DLD1 (cell line): Measurements from ENCODE around the gene KCNQ4.

ENCODE experiments used
- in situ Hi-C: cut with HindIII; loops from 2 replicates; pipeline ENCODE4 v1.10.0; 2017; ENCODE audit warnings: low sequenced_read_pairs

The KCNQ4 gene

DNA sequence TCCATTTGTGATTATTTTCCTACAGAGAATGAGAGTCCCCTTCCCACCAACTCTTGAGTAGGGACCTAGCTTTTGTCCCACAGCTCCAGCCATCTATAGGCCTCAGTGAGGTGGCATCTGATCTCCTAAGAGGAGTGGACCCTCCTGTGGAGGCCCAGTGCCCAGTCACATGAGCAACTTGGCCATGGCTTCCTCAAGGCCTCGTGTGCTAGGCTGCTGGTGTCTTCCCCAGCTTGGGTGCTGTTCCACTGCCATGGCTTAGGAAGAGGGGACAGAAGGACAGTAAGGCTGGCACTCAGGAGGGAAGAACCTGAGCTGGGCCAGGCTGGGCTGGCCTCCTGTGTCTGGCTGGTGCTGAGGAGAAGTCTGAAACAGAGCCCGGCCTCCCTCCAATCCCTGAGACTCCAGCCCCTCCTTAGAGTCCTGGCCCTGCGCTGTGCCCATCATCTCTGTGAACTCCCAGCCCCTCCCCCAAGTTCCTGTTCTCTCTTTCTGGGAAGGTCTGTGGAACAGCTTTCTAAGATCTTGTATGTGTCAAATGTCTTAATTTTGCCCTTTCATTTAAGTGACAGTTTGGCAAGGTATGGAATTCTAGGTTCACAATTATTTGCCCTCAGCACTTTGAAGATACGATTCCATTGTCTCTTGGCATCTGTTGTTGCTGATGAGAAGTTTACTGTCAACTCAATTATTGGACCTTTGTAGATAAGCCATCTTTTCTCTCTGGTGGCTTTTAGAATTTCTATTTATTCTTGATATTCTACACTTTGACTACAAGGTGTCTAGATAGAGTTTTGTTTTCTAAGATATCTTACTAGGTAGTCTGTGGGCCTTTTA, 7.1 kb upstream of the KCNQ4 start:
- in situ Hi-C loops = no loop called here

- in situ Hi-C loops = no loop called here
Measured at GRCh38 chr1:40777224-40777970, 6.2 kb upstream of the KCNQ4 start.

- in situ Hi-C loops = no loop called here
Measured at GRCh38 chr1:40780678-40781607, 2.6 kb upstream of the KCNQ4 start.

DNA sequence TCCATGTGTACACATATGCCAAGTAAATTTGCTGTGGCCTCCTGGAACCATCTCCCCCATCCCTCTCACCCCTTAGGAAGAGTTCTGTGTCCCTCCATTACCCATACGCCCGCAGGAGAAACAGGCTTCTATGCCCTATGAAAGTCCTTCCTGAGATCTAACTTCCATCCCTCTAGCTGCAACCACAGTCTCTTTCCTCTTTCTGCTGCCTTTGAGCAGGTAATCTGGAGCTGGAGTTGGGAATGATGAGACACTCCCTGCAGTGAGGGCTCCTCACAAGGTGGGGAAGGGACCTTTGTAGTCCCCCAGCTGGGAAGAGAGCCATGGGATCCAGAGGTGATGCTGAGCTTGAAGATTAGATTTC, 2.0 kb upstream of the KCNQ4 start:
- in situ Hi-C loops = no loop called here

- in situ Hi-C loops = no loop called here
Measured at GRCh38 chr1:40782371-40782956, 1.1 kb upstream of the KCNQ4 start.

DNA sequence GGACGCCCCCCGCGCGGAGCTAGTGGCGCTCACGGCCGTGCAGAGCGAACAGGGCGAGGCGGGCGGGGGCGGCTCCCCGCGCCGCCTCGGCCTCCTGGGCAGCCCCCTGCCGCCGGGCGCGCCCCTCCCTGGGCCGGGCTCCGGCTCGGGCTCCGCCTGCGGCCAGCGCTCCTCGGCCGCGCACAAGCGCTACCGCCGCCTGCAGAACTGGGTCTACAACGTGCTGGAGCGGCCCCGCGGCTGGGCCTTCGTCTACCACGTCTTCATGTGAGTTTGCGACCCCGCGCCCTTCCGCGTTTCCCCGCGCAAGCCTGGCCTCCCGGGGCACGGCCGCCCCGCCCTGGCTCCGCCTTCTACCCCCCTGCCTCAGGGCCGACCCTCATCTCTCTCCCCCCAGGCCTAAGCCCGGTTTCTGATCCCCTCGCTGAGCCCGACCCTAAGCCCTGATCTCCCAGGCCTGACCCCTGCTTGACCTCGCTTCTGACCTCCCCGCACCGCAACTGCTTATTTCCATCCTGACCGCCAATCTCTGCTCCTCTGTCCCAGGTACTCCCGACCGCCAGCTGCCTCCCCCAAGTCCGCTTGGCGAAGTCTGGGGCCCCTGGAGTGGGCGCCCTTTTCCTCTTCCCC, 669 bp downstream of the KCNQ4 start:
- in situ Hi-C loops = no loop called here

DNA sequence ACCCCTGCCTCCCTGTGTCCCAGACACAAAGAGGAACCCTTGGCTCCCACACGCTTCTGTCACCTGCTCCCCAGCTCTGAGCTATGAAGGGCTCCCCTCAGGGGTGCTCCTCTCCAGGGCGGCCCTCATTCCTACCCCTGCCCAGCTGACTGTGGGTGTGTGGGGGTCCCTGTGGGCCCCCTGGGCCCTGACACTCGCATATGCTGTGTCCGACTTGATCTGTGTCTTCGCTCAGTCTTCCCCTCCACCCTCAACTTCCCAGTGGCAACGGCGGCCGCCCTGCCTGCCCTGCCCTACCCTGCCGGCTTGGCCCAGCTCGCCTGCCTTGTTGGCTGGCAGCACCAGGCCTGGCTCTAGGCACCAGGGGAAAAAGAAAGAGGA, 1.2 kb downstream of the KCNQ4 start:
- in situ Hi-C loops = no loop called here

GRCh38 chr1:40785446-40785845, 1.9 kb downstream of the KCNQ4 start:
- in situ Hi-C loops = no loop called here

- in situ Hi-C loops = no loop called here
Measured at GRCh38 chr1:40786171-40786994, 2.8 kb downstream of the KCNQ4 start.

DNA sequence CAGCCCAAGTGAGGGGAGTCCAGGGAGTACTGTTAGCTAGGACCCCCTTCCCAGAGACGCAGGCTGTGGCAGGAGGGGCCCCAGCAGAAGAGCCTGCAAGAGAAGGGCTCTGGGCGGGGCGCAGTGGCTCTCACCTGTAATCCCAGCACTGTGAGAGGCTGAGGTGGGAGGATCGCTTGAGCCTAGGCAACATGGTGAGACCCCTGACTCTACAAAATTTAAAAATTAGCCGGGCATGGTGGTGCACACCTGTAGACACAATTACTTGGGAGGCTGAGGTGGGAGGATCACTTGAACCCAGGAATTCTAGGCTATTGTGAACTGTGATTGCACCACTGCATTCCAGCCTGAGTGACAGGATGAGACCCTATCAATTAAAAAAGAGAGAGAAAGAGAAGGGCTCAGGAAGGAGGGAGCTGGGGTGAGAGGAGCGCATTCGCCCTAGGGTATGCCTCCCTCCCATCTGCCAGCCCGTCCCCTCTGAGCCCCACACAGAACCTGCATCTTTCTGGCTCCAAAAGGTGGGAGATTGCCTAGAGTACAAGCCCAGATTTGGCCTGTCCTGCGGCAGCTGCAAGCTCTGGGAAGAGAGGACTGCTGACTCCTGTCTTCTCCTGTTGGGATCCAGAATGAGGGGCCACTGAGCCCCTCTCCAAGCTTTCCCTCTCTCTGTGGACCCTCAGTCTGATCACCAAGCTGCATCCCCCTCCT, 3.6 kb downstream of the KCNQ4 start:
- in situ Hi-C loops = no loop called here

- in situ Hi-C loops = no loop called here
Measured at GRCh38 chr1:40787737-40788560, 4.4 kb downstream of the KCNQ4 start.

- in situ Hi-C loops = no loop called here
Measured at GRCh38 chr1:40788561-40789341, 5.2 kb downstream of the KCNQ4 start.

DNA sequence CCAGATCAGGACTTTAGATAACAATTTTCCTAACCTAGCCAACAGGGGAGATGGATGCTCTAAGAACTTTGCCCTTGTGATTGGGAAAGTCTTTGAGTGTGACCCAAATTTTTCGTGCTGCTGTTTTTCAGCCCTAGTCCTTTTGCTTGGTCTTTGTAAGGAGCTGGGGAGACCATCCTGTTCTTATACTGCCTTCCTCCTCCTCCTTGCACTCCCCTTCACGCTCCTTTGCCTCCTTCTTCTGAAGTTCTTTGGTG, 5.7 kb downstream of the KCNQ4 start:
- in situ Hi-C loops = no loop called here

DNA sequence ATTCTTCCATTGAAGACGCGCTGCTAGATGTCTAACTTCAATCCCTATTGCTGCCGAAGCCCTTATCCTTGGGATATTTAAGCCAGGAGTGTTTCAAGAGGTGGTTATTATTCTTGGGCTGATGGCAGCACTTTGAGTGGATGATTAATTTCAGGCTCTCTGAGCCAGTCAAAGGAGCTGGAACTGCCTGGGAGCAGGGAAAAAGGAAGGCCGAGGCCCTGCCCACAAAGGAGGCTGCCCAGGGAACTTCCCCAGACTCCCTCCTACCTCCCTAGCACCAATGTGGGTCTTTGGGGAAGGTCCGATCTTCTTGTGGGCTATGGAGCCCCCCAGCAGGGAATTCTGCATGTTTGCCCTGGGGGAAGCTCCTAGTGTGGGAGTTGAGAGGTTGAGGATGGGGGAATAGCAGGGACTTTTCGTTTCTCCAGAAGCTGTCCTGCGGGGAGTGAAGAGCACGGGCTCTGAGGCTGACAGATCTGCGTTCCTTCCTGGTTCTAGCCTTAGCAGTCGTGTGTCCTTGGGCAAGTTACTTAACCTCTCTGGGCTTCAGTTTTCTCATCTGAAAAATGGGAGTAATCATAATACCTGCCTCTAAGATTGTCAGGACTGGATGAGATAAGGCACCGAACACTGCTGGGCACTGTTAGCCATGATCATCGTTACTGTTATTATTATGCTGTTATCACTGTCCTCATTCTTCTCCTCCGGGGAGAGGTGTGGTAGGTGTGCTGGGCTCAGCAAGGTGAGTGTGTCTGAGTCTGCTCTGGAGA, 6.3 kb downstream of the KCNQ4 start:
- in situ Hi-C loops = no loop called here

DNA sequence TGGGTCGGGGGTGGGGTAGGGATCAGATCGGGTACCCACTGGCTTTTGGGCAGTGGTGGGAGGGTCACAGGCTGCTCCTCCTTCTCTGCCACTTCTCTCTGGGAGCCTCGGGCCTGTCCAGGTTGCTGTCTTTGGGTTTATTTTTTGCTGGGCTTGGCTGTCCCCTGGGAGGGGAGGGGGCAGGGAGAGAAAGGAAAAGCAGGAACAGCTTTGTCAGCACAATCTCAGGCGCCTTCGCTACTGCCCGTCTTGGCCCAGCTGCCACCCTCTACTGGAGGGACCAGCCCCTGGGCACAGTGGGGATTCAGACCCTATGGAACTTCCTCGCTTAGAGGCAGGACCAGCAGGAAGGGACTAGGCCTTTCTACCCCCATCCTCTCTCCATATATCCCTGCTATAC, 8.4 kb downstream of the KCNQ4 start:
- in situ Hi-C loops = no loop called here

DNA sequence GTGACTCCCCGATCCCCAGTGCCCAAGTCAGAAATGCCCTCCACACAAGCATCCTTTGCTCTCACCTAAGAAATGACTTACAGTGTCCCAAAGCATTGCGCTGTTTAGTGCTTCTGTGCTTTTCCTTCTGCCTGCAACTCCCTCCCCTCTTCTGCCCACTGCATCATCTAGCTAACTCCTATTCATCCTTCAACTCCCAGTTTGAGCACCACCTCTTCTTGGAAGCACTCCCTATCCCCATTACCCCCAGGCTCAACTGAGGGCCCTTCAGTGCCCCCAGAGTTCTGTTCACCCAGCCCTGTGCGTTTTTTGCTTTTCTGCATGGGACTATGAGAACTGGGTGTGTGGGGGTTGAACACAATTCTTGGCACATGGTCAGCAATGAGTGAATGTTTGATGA, 10.0 kb downstream of the KCNQ4 start:
- in situ Hi-C loops = no loop called here

GRCh38 chr1:40794048-40794447, 10.5 kb downstream of the KCNQ4 start:
- in situ Hi-C loops = no loop called here
